ENCODE results near the gene RBM33. TPM values are rescaled to one million over a fixed set of nuclear protein-coding genes. Genes with fewer than 3 reads are reported as not detected.
A peak's percentile ranks its signal among the peaks of the same experiment; 100 is the strongest.

Gene RBM33
- total RNA-seq, 2 donors from 2014 or later = 74.7 to 76.1 TPM

DNA sequence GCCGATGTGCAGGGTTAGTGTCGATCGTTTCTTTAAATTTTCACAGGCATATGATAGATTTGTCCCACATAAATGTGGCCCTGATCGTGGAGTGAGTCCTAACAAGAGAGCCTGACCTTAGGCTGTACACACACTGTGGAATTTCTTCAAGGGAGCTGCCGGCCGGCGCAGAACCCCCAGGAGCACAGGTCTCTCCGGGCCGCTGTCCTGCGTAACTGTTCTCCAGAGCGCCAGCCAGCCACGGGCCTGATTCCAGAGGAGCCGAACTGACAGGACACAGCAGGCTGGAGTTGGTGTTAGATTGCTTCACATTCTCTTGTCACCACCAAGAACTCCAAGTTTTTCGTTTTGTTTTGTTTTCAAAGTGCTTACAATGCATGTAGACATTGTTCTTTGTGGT, 130.5 kb downstream of the RBM33 start:
- no peak for ATAC-seq
- Mint-ChIP-seq H3K27ac (no peak overlapping the region), H3K9me3 (no peaks in the 10 kb centered on the region), H3K36me3 (peaks cover 7 to 18% of the 10 kb centered on the region in 2 donors)
- no peak for DNase-seq (ENCODE audit: low spot score in 2 of 2)

- Mint-ChIP-seq H3K36me3 (peaks cover 8 to 20% of the 10 kb centered on the region in 2 donors), H3K9me3 (no peaks in the 10 kb centered on the region), H3K27ac (no peak overlapping the region)
- no peak for DNase-seq (ENCODE audit: low spot score in 2 of 2)
- ATAC-seq = no peak
These were observed 131.2 kb downstream of the RBM33 start for GRCh38 chr7:155775691-155776090.

DNA sequence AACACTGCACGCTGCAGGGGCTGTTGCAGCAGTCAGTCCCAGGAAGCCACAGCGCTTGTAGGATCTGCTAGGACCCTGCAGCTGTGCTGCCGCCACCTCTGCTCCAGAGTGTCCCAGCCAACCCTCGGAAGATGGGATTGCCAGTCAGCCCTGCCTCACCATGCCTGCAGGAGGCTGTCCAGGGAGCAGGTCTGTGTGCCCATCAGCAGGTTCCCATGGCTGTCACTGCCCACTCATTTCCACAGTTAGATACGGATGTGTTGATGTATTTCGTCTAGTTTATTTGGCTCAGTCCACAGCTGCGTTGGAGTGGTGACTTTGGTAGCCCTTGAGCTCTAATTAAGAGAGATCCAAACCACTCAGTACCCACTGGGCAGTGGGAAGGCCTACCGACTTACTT, 132.1 kb downstream of the RBM33 start:
- no peak for ATAC-seq
- Mint-ChIP-seq H3K27ac (no peak overlapping the region), H3K9me3 (no peaks in the 10 kb centered on the region), H3K36me3 (peaks cover 13 to 28% of the 10 kb centered on the region in 2 donors)
- DNase-seq (ENCODE audit: low spot score in 2 of 2) = no peak

- H3K36me3 Mint-ChIP-seq = peaks cover 13 to 28% of the 10 kb centered on the region in 2 donors
- no peaks in the 10 kb centered on the region for H3K9me3 Mint-ChIP-seq
- H3K27ac Mint-ChIP-seq = peak overlapping the region in 1 of 2 donors; percentile 86
- no peak for ATAC-seq
- no peak for DNase-seq (ENCODE audit: low spot score in 2 of 2)
These were observed 133.9 kb downstream of the RBM33 start for GRCh38 chr7:155778349-155778748.

GRCh38 chr7:155780884-155781283, 136.4 kb downstream of the RBM33 start:
- peak overlapping the region in 1 of 2 donors; percentile 39 for H3K27ac Mint-ChIP-seq
- ATAC-seq (no peak), DNase-seq (ENCODE audit: low spot score in 2 of 2) (no peak)
- peaks cover 13 to 34% of the 10 kb centered on the region in 2 donors for H3K36me3 Mint-ChIP-seq
- H3K9me3 Mint-ChIP-seq = no peaks in the 10 kb centered on the region

DNA sequence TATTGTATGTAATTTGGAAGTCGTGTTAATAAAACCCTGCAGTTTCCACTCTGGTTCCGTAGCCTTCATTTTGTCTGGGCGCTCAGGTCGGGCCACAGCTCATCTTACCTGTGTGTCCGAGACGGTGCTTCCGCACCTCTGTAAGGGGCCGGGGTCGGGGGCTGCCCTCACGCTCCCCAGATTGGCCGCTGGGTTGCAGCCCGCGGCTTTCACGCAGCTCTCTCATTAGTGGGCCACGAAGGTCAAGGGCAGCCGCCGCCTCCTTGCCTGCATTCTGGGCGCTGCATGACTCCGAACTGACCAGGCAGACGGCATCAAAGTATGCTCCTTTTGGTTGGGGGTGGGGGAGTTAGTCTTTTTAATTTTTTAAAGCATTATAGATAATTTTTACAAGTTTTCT, 137.0 kb downstream of the RBM33 start:
- no peak for DNase-seq (ENCODE audit: low spot score in 2 of 2)
- H3K9me3 Mint-ChIP-seq = no peaks in the 10 kb centered on the region
- peak overlapping the region in 1 of 2 donors; percentile 39 for H3K27ac Mint-ChIP-seq
- peaks cover 13 to 32% of the 10 kb centered on the region in 2 donors for H3K36me3 Mint-ChIP-seq
- no peak for ATAC-seq

GRCh38 chr7:155782466-155782865, 138.0 kb downstream of the RBM33 start:
- DNase-seq (ENCODE audit: low spot score in 2 of 2) (no peak), ATAC-seq (no peak)
- peaks cover 13 to 29% of the 10 kb centered on the region in 2 donors for H3K36me3 Mint-ChIP-seq
- H3K9me3 Mint-ChIP-seq = no peaks in the 10 kb centered on the region
- no peak overlapping the region for H3K27ac Mint-ChIP-seq

DNA sequence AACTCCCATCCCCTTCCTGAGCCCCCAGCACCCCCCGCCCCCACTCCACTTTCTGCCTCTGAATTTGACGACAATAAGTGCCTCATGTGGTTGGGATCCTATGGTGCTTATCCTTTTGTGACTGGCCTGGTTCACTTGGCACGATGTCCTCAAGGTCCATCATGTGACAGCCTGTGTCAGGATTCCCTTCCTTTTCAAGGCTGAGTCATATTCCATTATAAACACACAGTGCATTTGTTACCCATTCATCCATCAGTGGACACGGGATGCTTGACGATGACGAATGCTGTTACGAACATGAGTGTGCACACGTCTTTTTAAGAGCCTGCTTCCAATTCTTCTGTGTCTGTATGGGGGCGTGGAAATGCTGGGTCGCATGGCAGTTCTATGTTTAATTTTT, 141.1 kb downstream of the RBM33 start:
- ATAC-seq (no peak), DNase-seq (ENCODE audit: low spot score in 2 of 2) (no peak)
- no peak overlapping the region for H3K27ac Mint-ChIP-seq
- peaks cover 7 to 16% of the 10 kb centered on the region in 2 donors for H3K36me3 Mint-ChIP-seq
- no peaks in the 10 kb centered on the region for H3K9me3 Mint-ChIP-seq

DNA sequence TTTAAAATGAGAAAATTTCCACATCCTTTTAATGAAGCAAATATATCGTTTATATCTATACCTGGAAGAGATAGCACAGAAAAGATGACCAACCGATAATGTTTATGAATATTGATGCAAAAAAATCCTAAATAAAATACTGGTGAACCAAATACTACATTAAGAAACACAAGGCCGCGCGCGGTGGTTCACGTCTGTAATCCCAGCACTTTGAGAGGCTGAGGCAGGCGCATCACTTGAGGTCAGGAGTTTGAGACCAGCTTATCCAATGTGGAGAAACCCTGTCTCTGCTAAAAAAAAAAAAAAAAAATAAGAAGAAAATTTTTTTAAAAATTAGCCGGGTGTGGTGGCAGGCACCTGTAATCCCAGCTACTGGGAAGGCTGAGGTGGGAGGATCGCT, 142.0 kb downstream of the RBM33 start:
- DNase-seq (ENCODE audit: low spot score in 2 of 2) (no peak), ATAC-seq (no peak)
- Mint-ChIP-seq H3K36me3 (peaks cover 0 to 7% of the 10 kb centered on the region in 2 donors), H3K27ac (no peak overlapping the region), H3K9me3 (no peaks in the 10 kb centered on the region)

GRCh38 chr7:155787171-155787851, 142.8 kb downstream of the RBM33 start:
- Mint-ChIP-seq H3K27ac (no peak overlapping the region), H3K9me3 (no peaks in the 10 kb centered on the region), H3K36me3 (peaks cover 0 to 7% of the 10 kb centered on the region in 2 donors)
- peak in 1 of 2 donors; percentile 32 for ATAC-seq
- no peak for DNase-seq (ENCODE audit: low spot score in 2 of 2)

DNA sequence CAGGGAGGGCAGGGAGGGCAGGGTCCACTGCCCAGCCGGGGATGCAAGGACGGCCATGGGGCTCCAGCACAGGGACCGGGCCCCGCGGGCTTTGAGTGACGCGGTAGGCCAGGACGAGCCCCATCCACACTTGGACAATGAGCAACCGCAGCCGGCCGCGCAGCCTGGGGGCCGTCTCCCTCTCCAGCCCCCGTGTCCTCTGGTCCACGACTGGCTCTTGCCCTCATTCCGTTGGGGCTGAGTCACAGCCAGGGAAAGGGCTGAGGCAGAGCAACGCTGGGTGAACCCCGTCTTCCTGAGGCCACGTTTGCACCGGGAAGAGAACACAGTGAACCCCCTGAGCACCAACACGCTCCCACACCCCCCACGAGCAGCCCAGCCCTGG, 144.1 kb downstream of the RBM33 start:
- no peak overlapping the region for H3K27ac Mint-ChIP-seq
- ATAC-seq = no peak
- no peaks in the 10 kb centered on the region for H3K9me3 Mint-ChIP-seq
- peaks cover 0 to 6% of the 10 kb centered on the region in 2 donors for H3K36me3 Mint-ChIP-seq
- DNase-seq (ENCODE audit: low spot score in 2 of 2) = no peak

DNA sequence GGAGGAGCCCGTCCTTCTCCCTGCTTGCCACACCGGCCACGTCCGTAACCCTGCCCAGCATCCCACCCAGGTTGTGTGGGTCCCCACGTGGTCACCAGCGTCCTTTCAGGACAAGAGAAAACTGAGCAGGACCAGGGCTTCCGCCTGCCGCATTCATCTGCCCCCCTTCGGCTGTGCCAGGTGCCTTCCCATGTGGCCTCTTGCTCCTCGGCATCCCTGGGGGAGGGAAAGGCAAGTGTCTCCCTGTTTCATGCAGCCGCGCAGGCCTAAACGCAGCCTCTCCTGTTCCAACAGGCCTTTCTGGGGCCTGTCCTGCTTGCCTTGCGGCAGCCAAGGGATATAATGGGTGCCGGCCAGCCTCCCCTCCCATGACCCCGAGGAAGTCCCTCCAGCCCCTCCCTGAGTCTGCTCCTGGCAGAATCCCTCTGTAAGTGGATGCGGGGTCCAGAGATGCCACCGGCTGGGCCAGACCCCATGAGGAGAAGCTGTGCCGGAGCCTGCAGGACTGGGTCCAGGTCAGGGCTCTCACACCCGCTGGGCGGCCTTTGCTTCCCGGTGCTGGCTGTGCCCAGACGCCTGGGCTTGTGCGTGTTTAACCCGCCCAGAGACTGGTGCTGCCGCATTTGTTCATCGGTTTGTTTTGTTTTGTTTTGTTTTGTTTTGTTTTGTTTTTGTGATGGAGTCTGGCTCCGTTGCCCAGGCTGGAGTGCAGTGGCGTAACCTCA, 144.7 kb downstream of the RBM33 start:
- no peak for DNase-seq (ENCODE audit: low spot score in 2 of 2)
- no peak overlapping the region for H3K27ac Mint-ChIP-seq
- ATAC-seq = no peak
- H3K36me3 Mint-ChIP-seq = peaks cover 0 to under 1% of the 10 kb centered on the region in 2 donors
- H3K9me3 Mint-ChIP-seq = no peaks in the 10 kb centered on the region

- H3K27ac Mint-ChIP-seq = no peak overlapping the region
- no peaks in the 10 kb centered on the region for H3K9me3 Mint-ChIP-seq
- DNase-seq (ENCODE audit: low spot score in 2 of 2) (no peak), ATAC-seq (no peak)
- H3K36me3 Mint-ChIP-seq = no peaks in the 10 kb centered on the region
These were observed 146.2 kb downstream of the RBM33 start for GRCh38 chr7:155790666-155791065.

DNA sequence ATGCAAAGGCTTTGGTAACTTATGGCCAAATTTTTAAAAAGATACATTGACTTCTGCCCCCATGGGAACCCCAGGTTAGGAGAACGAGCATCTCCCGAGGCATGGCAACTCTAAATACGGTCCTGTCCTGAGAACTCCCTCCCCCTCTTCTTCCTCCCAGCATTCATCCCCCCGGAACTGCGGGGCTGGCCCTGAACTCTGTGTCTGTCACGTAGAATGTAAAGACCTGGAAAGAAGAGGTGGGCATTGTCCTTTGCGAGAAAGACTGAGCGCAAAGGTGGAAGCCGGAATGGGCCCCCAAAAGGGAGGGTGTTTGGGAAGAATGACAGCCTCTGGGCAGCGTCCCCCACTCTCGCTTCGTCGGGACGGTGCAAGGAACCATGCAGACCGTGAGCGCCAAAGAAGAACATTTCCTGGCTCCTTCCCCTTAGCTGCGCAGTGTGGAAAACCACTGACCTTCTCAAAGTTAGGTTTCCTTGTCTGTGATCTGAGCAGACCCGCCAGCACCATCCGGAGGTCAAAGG, 146.8 kb downstream of the RBM33 start:
- no peak for ATAC-seq
- DNase-seq (ENCODE audit: low spot score in 2 of 2) = no peak
- Mint-ChIP-seq H3K36me3 (no peaks in the 10 kb centered on the region), H3K27ac (no peak overlapping the region), H3K9me3 (no peaks in the 10 kb centered on the region)

DNA sequence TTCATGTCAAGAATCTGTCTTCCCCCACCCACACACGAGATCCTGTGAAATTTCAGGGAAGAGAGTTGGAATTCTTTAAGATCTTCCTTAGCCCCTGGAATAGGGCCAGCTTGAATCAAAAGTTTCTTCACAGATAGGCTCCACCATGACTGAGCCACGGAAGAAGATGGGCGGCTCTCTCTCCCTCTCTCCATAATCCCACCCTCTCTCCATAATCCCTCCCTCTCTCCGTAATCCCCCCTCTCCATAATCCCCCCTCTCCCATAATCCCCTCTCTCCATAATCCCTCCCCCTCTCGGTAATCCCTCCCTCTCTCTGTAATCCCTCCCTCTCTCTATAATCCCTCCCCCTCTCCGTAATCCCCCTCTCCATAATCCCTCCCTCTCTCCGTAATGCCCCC, 147.4 kb downstream of the RBM33 start:
- ATAC-seq (no peak), DNase-seq (ENCODE audit: low spot score in 2 of 2) (no peak)
- Mint-ChIP-seq H3K27ac (no peak overlapping the region), H3K36me3 (no peaks in the 10 kb centered on the region), H3K9me3 (no peaks in the 10 kb centered on the region)

- no peak for ATAC-seq
- no peak for DNase-seq (ENCODE audit: low spot score in 2 of 2)
- H3K27ac Mint-ChIP-seq = no peak overlapping the region
- no peaks in the 10 kb centered on the region for H3K9me3 Mint-ChIP-seq
- no peaks in the 10 kb centered on the region for H3K36me3 Mint-ChIP-seq
These were observed 148.0 kb downstream of the RBM33 start for GRCh38 chr7:155792315-155792960.

GRCh38 chr7:155792999-155793560, 148.6 kb downstream of the RBM33 start:
- no peak for ATAC-seq
- H3K9me3 Mint-ChIP-seq = no peaks in the 10 kb centered on the region

More at GRCh38 chr7:155792999-155793560, 148.6 kb downstream of the RBM33 start:
- no peak for DNase-seq (ENCODE audit: low spot score in 2 of 2)
- Mint-ChIP-seq H3K27ac (no peak overlapping the region), H3K36me3 (no peaks in the 10 kb centered on the region)
